Embryonic facial prominence (tissue), 1 donor: ENCODE measurements around the gene IBSP.

ENCODE experiments used
- DNase-seq: peaks from one replicate; pipeline ENCODE4 v3.0.0-alpha.2; 2016; ENCODE audit errors: extremely low spot score

IBSP gene

GRCh38 chr4:87838205-87838604, 38.9 kb downstream of the IBSP start:
- DNase-seq: no peak

GRCh38 chr4:87838890-87839591, 39.7 kb downstream of the IBSP start:
- peak; percentile 28 for DNase-seq

DNA sequence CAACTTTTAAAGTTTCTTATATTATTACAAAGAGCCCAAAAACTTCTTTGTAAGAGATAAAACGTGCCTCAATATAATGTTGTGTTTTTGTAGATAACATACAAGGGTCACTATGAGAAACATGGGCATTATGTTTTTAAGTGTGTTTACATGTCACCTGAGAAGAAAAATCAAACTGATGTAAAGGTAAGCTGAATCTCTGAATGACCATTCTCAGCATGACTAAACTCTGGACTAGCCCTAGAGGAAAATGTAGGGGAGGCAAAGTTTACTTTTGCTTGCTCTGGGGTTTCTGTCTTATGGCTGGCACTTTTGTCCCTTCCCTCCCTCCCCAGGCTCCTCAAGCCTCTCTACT, 40.2 kb downstream of the IBSP start:
- DNase-seq: no peak

DNA sequence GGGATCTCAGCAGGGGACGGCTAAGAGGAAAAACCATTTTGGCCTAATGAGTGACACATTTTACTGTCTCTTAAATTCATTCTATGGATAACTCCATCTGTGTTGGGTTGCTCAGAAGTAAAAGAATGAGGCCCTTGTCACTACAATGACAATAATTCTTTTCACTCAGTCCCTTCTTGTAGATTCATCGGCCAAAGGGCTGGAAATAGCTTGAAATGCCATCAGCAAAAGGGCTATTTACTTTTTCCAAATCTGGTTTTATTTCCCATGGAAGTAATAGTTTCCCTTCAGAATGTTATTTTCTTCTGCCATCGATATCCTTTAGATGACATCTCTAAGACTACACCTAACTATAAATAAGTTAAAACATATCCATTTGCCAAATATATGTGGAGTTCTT, 40.8 kb downstream of the IBSP start:
- no peak for DNase-seq

GRCh38 chr4:87843936-87844335, 44.6 kb downstream of the IBSP start:
- DNase-seq: no peak

DNA sequence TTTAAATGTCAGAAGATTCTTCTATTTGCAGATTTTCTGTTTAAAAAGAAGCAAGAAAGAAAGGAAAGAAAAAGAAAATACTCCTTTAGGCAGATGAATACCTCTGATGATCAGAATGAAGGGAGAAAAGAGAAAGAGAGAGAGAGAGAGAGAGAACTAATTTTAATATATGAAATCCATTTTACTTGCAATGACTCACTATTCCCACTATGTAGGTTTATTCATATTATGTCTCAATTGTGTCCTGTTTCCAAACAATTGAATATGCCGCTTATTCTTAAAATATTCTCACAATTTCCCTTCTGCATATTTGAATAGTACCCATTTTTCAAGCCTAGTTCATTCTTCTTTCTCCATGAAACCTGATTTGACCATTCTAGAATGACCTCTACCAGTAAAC, 45.1 kb downstream of the IBSP start:
- DNase-seq: no peak

GRCh38 chr4:87846226-87846625, 46.9 kb downstream of the IBSP start:
- no peak for DNase-seq

DNA sequence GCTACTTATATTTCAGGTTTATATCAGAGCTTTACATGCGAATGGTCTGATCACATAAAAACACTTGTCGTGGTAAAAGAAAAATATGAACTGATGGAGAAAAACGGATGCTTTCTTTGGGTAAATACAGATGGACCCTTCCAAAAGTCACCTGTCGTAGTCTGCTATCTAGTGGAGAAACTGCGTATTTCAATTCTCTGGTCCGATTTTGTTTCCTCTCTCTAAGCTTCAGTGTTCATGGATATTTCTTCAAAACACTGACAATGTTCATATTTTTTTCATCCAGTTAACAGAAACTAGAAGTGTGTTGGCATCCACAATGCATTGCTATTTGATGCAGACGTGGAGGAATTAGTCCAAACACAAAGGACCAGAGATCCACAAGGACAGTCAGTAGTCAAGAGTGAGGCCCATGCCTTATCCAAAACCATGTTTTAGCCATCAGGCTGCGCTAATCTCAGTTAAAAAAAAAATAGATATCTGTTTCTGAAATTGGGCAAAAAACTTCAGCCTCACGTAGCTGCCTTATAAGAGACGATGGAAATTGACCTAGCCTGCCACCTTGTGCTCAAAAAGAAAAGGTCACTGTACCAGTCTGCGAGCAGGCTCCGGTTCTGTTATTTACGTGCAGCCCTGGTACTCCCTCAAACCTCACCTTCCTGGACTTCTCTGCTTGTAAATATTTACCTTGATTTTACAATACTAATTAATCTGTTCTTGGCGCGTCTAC, 49.4 kb downstream of the IBSP start:
- DNase-seq: peak; percentile 46

GRCh38 chr4:87849612-87850011, 50.3 kb downstream of the IBSP start:
- no peak for DNase-seq

GRCh38 chr4:87851332-87851731, 52.0 kb downstream of the IBSP start:
- DNase-seq: no peak

DNA sequence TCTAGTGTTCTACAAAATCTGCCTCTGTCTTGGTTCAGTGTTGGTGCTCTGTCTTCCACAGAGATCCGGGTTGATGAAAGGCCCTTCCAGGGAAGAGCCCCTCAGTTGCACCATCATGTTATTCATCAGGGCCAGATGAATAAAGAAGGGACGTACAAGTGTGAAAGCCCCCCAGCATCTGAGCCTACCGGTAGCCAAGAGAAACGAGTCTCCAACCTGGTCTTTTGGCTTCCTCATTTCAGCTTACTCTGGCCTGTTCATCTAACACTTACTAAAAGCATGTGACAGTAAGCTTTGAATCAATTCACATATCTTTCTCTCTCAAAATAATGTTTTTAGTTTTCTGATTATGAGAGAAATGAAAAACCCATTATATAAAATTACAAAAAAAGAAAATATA, 52.6 kb downstream of the IBSP start:
- no peak for DNase-seq

DNA sequence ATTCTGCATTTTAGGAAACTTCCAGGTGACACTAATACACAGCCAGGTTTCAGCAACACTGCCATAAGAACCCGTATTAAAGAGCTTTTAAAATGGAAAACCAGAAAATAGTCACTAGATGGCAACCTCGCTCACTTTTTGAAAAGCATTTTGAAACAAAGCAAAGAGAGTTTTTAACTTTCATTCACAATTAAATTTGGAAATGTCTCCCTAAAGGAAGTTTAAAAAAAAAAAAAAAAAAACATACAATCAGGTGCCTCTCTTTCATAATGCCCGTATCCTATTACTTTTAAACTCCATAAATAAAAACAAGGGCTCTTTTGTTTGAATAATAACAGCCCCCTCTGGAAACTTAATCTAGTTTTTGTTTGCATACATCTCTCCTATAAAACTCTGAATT, 53.8 kb downstream of the IBSP start:
- peak; percentile 19 for DNase-seq

DNA sequence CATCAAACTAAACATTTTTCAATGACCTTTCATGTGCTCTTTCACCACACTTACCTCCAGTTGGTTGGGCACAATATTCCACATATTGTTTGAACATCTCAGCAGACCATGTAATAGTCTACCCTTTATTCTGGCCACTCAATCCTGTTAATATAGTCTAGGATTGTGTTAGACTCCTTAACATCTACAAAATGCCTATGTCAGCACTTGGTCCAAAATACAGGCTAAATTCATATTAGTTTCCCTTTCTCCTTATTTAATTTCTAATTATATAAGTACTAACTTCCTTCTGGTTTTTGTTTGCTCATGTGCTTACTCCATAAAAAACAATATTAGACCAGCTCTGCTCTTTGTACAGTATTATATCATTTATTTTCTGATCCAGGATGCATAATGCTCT, 54.5 kb downstream of the IBSP start:
- no peak for DNase-seq

DNA sequence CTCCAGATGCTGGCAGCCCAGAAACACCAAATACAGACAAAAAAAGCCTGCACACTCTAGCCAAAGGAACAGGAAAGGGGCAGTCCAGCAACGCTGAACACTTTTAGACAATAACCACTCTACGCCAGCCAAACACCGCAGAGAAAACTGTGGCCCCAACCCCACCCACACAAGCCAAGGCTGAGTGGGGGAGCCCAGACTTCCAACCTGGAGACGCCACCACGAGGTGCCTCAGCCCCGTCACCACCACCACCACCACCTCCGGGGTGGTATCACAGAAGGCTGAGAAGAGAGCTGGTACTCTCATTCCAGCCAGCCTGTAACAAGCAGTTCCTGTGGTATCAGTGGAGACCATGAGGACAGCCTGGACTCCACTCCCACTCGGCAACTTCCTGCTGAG, 56.2 kb downstream of the IBSP start:
- no peak for DNase-seq

- no peak for DNase-seq
Measured at GRCh38 chr4:87856816-87857215, 57.5 kb downstream of the IBSP start.

- DNase-seq: no peak
Measured at GRCh38 chr4:87857789-87858188, 58.4 kb downstream of the IBSP start.
